A549 (cell line): ENCODE measurements around the gene SLC36A3. TPM values are rescaled to one million over a fixed set of nuclear protein-coding genes. Genes with fewer than 3 reads are reported as not detected.
"Not testable (repeated sequence)": the region's sequence is repeated elsewhere in the genome, so short reads cannot be mapped to it uniquely, and the experiment has no call there.

Experiments used
- ATAC-seq, 2 experiments: fragments of 200-7000 bp in 1 of 2; fragments of >200 bp in 1 of 2; cut with Nextera tagmentation in 1 of 2; cut with Tn5 transposase in 1 of 2; 3 replicates each; pipeline versions ENCODE4 v1.8.0 to v1.9.1; 2018 to 2020; ENCODE audit warnings: mild to moderate bottlenecking in 1 of 2, moderate library complexity in 1 of 2
- CTCF ChIA-PET: fragments of 300-600 bp; sonication (Branson Sonifier 250); formaldehyde crosslinking; extraction: SDS; loops from one replicate; lab custom pipeline; 2021; ENCODE audit warnings: antibody characterized with exemption, inconsistent platforms; lab: Yijun Ruan, JAX
- POLR2A ChIA-PET: fragments of 350-600 bp; formaldehyde crosslinking; extraction: SDS; loops from one replicate; lab custom pipeline; 2021; ENCODE audit warnings: antibody characterized with exemption, inconsistent platforms; lab: Yijun Ruan, JAX
- DNase-seq, 2 experiments: peaks; one replicate each; pipeline versions ENCODE4 v3.0.0 to v3.0.0-alpha.2; 2011 to 2016; ENCODE audit warnings: low read depth in 1 of 2, low spot score in 1 of 2
- FAIRE-seq: peaks from 2 replicates; lab custom pipeline; 2011; peaks lifted over from hg19 to GRCh38; lab: Jason Lieb, UNC
- H3K27ac ChIP-seq, 2 experiments: fragments of >200 bp; sonication (Bioruptor Twin); formaldehyde crosslinking; 3 replicates each; pipeline ENCODE4 v1.5.1; 2016 to 2017
- H3K4me1 ChIP-seq: fragments of >200 bp; sonication (Bioruptor Twin); formaldehyde crosslinking; 3 replicates; pipeline ENCODE4 v1.6.1; 2016
- H3K4me2 ChIP-seq: fragments of >200 bp; sonication (Bioruptor Twin); formaldehyde crosslinking; 3 replicates; pipeline ENCODE4 v1.6.1; 2016
- H3K4me3 ChIP-seq: fragments of >200 bp; sonication (Bioruptor Twin); formaldehyde crosslinking; 3 replicates; pipeline ENCODE4 v1.5.1; 2016
- H3K9me3 ChIP-seq: fragments of >200 bp; sonication (Bioruptor Twin); formaldehyde crosslinking; 3 replicates; pipeline ENCODE4 v1.6.1; 2016
- ATOH8 ChIP-seq: fragments of 250-450 bp; sonication (Bioruptor Pico); IDR thresholded peaks from 2 replicates; pipeline ENCODE4 v1.5.0; 2020; ENCODE audit warnings: low read depth, mild to moderate bottlenecking, moderate library complexity
- BCL3 ChIP-seq: fragments of >200 bp; sonication (Bioruptor Twin); formaldehyde crosslinking; IDR thresholded peaks from 3 replicates; pipeline ENCODE4 v1.6.1; 2016
- CBX2 ChIP-seq: fragments of 200-600 bp; sonication (generic); IDR thresholded peaks from 2 replicates; pipeline ENCODE4 v1.6.1; 2016; ENCODE audit warnings: low read depth, mild to moderate bottlenecking, borderline replicate concordance
- CEBPB ChIP-seq, 2 experiments: fragments of >200 bp in 1 of 2; sonication (Bioruptor Twin) in 1 of 2; formaldehyde crosslinking in 1 of 2; IDR thresholded peaks; 2 replicates each; pipeline ENCODE4 v1.6.1; 2012 to 2016
- CHD2 ChIP-seq: fragments of 150-350 bp; IDR thresholded peaks from 2 replicates; pipeline ENCODE4 v1.6.1; 2014; ENCODE audit warnings: low read length; ENCODE audit not compliant: partially characterized antibody
- CHD4 ChIP-seq: fragments of 200-600 bp; sonication (generic); IDR thresholded peaks from 2 replicates; pipeline ENCODE4 v1.6.1; 2016; ENCODE audit warnings: antibody characterized with exemption, mild to moderate bottlenecking, borderline replicate concordance
- EHF ChIP-seq: fragments of 250-450 bp; sonication (Bioruptor Pico); IDR thresholded peaks from 2 replicates; pipeline ENCODE4 v1.5.0; 2020; ENCODE audit warnings: mild to moderate bottlenecking
- ESRRA ChIP-seq: fragments of 150-350 bp; IDR thresholded peaks from 2 replicates; pipeline ENCODE4 v1.6.1; 2014; ENCODE audit warnings: mild to moderate bottlenecking, low read length, borderline replicate concordance
- FOXS1 ChIP-seq: fragments of 250-450 bp; sonication (Bioruptor Pico); IDR thresholded peaks from 2 replicates; pipeline ENCODE4 v1.5.0; 2020; ENCODE audit warnings: mild to moderate bottlenecking, moderate library complexity
- HOXA7 ChIP-seq: fragments of 250-450 bp; sonication (Bioruptor Pico); IDR thresholded peaks from 2 replicates; pipeline ENCODE4 v1.5.0; 2020; ENCODE audit warnings: mild to moderate bottlenecking, moderate library complexity
- JUNB ChIP-seq: fragments of >200 bp; sonication (Bioruptor Twin); formaldehyde crosslinking; IDR thresholded peaks from 2 replicates; pipeline ENCODE4 v1.6.1; 2016
- MAFK ChIP-seq: fragments of 450-650 bp; IDR thresholded peaks from 2 replicates; pipeline ENCODE4 v1.6.1; 2014; ENCODE audit not compliant: partially characterized antibody
- MAX ChIP-seq: IDR thresholded peaks from 2 replicates; pipeline ENCODE4 v1.6.1; 2012
- MAZ ChIP-seq: fragments of 150-350 bp; IDR thresholded peaks from 2 replicates; pipeline ENCODE4 v1.6.1; 2014; ENCODE audit warnings: antibody characterized with exemption, low read depth, low read length, borderline replicate concordance
- NR3C1 ChIP-seq: fragments of >200 bp; sonication (Bioruptor Twin); formaldehyde crosslinking; IDR thresholded peaks from 3 replicates; pipeline ENCODE4 v1.6.1; 2017
- PBX3 ChIP-seq: IDR thresholded peaks from 2 replicates; pipeline ENCODE4 v1.6.1; 2012
- ZFP36 ChIP-seq: fragments of 450-650 bp; IDR thresholded peaks from 2 replicates; pipeline ENCODE4 v1.6.1; 2014; ENCODE audit warnings: borderline replicate concordance; ENCODE audit not compliant: partially characterized antibody
- WGBS: methylation state at CpG from one replicate; pipeline ENCODE4 v1.1.6; 2017; ENCODE audit errors: missing lambda C conversion rate; 5-methylcytosine and 5-hydroxymethylcytosine counted together
- polyA plus RNA-seq, 4 experiments: library from polyadenylated mRNA; depleted of rRNA in 3 of 4; stranded (reverse); fragments of >200 nt; fragmentation: RNase III in 1 of 4; extraction: RNeasy Plus Mini Kit Qiagen cat#74134 plus additional on column Dnase treatment in 1 of 4; gene quantifications; 2 replicates in 3 of 4; 3 replicates in 1 of 4; pipeline ENCODE4 v1.2.3, GENCODE V29; 2011 to 2017
- TF ChIP-seq, protein P1 (sequence below): fragments of 450-650 bp; IDR thresholded peaks from 2 replicates; pipeline ENCODE4 v1.6.1; 2014; ENCODE audit warnings: antibody characterized with exemption

Gene SLC36A3
- polyA plus RNA-seq, 2 of the 4 experiments (the other 2 are of a cell fraction): not detected

DNA sequence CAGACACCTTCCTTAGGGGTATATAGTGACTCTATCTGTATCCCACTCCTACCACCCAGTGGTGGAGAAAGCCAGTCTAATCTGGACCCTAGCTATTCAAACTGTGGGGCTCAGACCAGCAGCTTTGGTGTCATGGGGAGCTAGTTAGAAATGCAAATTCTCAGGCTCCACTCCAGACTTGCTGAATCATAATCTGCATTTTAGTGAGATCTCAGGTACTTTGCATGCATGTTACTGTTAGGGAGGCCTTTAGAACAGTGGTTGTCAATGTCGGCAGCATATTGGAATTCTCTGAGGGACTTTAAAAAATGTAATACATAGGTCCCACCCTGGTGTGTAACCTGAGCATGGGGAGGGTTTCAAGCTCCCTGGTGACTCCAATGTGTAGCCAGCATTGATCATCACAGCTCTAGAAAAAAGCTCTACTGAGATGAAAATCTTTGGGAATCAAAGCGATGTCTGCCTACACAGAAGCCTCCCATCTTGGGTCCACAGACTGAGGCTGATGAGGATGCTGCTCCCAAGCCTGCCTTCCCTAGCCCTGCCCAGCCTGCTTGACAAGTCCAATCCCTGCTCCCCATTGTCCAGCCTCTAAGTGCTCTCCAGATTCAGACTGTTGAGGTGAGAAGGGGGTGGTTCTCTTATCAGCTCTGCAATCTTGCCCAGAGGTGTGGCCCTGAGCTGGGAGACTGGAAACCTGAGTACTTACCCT lies 62.5 kb downstream of the SLC36A3 start:
- no peaks in the 10 kb centered on the region for H3K4me1 ChIP-seq
- TF ChIP-seq CEBPB (IDR thresholded peaks at IDR 0.05) (no peak), NR3C1 (no peak), MAFK (no peak), JUNB (no peak), MAZ (no peak), HOXA7 (CRISPR knock-in tag) (no peak), CBX2 (no peak), ATOH8 (CRISPR knock-in tag) (no peak), CHD4 (no peak), ZFP36 (no peak), PBX3 (no peak), EHF (no peak), ESRRA (no peak), FOXS1 (CRISPR knock-in tag) (no peak), MAX (no peak), CHD2 (no peak), BCL3 (no peak)
- TF ChIP-seq, protein P1, sequence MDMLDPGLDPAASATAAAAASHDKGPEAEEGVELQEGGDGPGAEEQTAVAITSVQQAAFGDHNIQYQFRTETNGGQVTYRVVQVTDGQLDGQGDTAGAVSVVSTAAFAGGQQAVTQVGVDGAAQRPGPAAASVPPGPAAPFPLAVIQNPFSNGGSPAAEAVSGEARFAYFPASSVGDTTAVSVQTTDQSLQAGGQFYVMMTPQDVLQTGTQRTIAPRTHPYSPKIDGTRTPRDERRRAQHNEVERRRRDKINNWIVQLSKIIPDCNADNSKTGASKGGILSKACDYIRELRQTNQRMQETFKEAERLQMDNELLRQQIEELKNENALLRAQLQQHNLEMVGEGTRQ: no peak
- TF ChIP-seq, all 56 proteins: peak for 0
- Histone ChIP-seq H3K4me2 (no peak overlapping the region), H3K4me3 (no peak overlapping the region), H3K27ac (no peak overlapping the region), H3K9me3 (no peaks in the 10 kb centered on the region)
- no peak for ATAC-seq
- WGBS: 95% methylated on average over 2 of the region's 2 CpGs
- POLR2A ChIA-PET: interaction anchor here (1.0 kb wide), 1 partner anchor 11 kb away, joined by 7 read pairs; no protein-coding TSS in a partner anchor
- no peak for FAIRE-seq
- CTCF ChIA-PET: interaction anchor here (0.7 to 10.0 kb wide), 5 partner anchors 11 to 440 kb away, joined by 3 to 102 read pairs (median 3); no protein-coding TSS in a partner anchor
- DNase-seq: no peak

DNA sequence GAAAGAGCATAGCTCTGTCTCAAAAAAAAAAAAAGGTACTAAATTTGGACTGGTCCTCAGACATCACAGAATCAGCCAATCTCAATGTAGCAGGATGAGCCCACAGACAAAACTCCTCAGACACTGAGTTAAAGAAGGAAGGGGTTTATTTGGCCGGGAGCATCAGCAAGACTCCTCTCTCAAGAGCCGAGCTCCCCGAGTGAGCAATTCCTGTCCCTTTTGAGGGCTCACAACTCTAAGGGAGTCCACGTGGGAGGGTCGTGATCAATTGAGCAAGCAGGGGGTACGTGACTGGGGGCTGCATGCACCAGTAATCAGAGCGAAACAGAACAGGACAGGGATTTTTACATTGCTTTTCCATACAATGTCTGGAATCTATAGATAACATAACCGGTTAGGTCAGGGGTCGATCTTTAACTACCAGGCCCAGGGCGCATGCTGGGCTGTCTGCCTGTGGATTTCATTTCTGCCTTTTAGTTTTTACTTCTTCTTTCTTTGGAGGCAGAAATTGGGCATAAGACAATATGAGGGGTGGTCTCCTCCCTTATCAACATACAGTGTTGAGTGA lies 63.2 kb downstream of the SLC36A3 start:
- DNase-seq, H3K27ac ChIP-seq, H3K4me3 ChIP-seq, ATAC-seq, FAIRE-seq, H3K4me1 ChIP-seq, POLR2A ChIA-PET, H3K9me3 ChIP-seq, H3K4me2 ChIP-seq: not testable (repeated sequence)
- CTCF ChIA-PET: interaction anchor here (1.0 to 10.0 kb wide), 4 partner anchors 11 to 124 kb away, joined by 3 to 102 read pairs (median 22); partner anchors contain the start of gene CCDC69
- WGBS: 62% methylated on average over 10 of the region's 10 CpGs
